HL-60/S4 treated with retinoic acid at 250 ng/mL for 4 days and 3 days (cell line): Measurements from ENCODE around the gene PSMD1.
"Not testable (repeated sequence)": the region's sequence is repeated elsewhere in the genome, so short reads cannot be mapped to it uniquely, and the experiment has no call there.

ENCODE experiments used
- in situ Hi-C: fragments of 300-500 bp; cut with MboI; formaldehyde crosslinking; loops from 2 replicates; pipeline ENCODE4 v1.7.0; 2022; ENCODE audit warnings: low sequenced_read_pairs

The PSMD1 gene

DNA sequence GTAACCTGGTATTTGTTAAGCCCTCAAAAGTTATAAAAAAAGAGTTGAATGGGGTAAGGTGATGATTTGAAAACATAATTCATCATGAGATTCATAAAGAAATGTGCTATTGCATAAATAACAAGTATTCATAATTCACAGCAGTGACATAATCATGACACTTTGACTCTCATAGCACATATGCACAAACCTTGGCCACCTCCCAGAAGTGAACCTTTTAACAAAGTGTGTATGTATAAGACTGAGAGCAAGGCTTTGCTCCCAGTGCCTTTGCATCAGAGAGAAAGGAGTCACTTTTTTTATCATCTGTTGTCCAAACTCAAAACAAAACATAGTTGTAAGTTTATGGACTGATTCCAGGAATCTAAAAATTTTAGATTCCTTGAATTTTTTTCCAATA, 83.1 kb downstream of the PSMD1 start:
- in situ Hi-C loops, result no loop called here

DNA sequence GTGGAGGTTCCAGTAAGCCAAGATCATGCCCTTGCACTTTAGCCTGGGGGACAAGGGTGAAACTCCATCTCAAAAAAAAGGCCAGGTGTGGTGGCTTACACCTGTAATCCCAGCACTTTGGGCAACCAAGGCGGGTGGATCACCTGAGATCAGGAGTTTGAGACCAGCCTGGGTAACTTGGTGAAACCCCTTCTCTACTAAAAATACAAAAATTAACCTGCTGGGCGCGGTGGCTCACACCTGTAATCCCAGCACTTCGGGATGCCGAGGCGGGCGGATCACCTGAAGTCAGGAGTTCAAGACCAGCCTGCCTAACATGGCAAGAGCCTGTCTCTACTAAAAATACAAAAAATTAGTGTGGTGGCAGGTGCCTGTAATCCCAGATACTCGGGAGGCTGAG, 84.1 kb downstream of the PSMD1 start:
- in situ Hi-C loops, result not testable (repeated sequence)

DNA sequence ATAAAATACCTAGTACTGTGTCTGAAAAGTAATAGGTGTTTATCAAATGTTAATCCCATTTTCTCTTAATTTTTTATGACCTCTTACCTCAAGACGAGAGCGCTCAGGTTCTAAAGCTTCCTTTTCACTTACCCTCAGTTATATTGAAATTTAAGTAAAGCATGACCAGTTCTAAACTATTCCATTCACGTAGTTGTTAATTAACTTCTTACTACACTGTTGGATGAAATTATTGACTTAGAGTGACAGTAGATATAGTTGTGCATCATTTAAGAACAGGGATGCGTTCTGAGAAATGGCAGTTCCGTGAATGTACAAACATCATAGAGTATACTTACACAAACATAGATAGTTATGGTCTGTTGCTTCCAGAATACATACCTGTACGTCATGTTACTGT, 88.2 kb downstream of the PSMD1 start:
- in situ Hi-C loops, result no loop called here

DNA sequence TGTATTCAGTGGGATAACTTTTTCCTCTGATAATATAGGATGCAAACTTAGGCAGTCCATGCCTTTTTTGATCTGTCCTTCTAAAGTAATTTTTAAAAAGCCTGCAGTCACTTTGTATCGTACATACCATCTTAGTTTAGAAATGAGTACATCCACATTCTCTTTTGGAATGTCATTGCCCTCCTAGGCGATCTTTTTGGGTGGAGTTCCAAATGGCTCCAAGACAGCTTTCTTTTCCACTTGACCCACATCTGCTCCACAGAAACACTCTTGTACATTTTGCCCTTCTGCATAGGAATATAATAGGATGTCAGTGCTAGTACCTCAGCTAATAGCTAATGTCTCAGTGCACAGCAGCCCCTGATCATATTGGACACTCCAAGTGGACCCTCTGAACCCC, 90.0 kb downstream of the PSMD1 start:
- in situ Hi-C loops, result no loop called here

DNA sequence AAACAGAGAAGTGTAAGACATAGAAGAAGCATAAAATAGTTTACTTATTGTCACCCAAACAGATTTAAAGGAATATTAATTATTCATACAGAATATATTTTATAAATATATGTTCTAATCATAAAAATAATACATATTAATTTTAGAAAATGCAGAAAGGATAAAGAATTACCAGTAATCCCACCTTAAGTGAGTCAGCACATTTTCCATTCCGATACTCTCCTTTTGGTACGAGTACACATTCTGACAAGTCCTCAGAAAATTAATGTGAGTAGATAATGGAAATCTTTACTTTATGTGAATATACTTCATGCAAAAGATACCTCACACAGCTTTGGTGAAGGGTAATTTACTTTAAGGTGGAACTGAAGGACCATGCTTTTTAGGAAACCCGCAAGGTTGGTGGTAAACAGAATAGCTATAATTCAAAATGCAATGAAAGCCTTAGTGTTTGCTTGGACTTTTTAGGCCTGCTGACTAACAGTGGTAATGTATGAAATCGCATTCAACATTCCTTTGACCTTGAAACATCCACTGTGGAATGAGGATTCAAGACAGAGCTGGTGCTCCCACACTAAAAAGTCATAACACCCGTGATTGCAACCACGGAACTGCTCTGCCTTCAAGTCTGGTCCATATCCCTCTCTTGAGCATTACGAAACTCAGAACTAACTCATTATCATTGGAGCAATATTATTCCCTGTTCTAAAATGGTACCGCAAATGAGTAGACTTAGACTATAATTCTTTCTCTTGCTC, 96.3 kb downstream of the PSMD1 start:
- in situ Hi-C loops, result no loop called here

DNA sequence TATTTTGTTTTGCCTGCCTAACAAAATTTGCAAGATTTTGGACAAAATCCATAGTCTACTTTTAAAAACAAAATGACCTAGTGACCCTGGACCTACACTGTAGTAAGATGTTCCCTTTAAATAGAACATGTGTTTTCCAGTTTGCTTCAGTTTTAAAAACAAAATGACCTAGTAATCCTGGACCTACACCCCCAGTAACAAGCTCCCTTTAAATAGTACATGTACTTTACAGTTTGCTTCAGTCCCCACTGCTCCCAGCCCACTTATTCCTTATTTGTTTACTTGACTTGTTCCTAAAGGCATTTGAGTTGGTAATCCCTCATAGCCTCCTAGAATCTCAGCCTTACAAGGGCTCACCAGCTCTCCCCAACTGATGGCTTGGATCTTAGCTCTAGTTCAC, 102.6 kb downstream of the PSMD1 start:
- in situ Hi-C loops, result no loop called here

DNA sequence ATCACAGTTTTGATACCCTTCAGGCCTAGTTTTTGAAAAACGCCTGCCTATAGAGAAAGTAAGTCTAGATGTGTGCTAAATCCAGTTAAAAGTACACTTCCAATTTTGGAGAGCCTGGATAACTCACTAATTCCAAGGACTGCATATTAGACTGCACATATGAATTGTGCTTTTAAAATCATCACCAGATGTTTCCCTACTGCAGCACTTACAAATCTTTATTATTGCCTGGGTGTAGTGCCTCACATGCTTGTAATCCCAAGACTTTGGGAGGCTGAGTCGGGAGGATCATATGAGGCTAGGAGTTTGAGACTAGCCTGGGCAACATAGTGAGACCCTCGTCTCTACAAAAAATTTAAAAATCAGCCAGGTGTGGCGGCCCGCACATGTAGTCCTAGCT, 104.0 kb downstream of the PSMD1 start:
- in situ Hi-C loops, result no loop called here

DNA sequence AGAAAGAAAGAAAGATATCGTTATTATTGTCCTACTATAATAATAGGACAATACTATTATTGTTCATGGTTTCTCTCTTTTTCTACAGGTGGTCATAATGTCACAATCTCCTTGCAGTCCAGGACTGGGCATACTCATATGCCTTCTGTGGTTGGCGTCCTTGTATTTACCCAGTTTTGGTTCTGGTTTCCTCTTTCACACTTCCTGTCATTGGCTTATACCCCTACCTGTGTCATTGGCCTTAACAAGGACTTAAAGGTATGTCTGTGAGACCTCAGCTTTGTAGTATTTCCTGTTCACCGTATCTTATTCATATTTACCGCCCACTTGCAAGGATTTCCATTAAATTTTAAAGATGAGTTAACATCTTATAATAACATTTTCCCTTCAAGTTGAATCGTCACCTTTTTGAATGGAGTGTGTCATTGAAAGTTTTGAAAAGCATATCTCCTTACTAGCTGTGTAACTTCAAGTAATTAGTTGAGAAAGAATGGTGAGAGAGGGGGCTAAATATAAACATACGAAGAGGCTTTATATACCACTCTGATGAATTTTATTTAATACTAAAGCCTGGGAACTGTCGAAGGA, 104.7 kb downstream of the PSMD1 start:
- in situ Hi-C loops, result no loop called here

DNA sequence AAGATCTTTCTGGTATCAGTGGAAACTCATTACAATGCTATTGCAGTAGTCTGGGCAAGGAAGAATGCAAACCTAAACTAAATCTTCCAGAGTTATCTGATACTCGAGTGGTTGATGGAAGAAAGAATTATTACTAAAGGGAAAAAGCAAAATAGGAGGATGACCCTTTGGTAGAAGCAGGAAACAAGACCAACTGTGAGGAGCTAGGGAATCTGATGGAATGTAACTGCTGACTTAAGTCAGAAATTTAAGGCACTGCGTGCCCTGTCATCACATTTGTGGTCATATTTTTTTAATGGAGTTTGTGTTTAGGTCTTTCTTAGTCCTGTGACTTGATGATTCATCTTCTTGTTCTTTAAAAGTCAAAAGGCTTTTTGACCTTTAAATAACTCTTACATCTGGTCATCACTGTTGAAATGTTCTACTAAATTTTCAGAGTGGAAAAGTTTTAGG, 105.2 kb downstream of the PSMD1 start:
- in situ Hi-C loops, result no loop called here

DNA sequence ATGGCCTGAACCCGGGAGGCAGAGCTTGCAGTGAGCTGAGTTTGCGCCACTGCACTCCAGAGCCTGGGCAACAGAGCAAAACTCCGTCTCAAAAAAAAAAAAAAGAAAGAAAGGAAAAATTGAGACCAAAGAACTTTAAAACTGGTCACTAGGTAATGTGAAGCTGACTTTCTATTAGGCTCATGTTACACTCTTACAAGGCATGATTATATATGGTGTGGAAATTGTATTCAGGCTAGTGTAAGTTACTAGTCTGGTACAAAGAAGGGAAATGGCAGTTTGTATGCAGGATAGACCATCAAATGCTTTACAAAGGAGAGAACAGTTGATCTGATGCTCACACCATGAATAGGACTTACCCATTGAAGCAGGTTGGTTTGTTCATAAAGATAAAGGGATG, 106.3 kb downstream of the PSMD1 start:
- in situ Hi-C loops, result no loop called here

DNA sequence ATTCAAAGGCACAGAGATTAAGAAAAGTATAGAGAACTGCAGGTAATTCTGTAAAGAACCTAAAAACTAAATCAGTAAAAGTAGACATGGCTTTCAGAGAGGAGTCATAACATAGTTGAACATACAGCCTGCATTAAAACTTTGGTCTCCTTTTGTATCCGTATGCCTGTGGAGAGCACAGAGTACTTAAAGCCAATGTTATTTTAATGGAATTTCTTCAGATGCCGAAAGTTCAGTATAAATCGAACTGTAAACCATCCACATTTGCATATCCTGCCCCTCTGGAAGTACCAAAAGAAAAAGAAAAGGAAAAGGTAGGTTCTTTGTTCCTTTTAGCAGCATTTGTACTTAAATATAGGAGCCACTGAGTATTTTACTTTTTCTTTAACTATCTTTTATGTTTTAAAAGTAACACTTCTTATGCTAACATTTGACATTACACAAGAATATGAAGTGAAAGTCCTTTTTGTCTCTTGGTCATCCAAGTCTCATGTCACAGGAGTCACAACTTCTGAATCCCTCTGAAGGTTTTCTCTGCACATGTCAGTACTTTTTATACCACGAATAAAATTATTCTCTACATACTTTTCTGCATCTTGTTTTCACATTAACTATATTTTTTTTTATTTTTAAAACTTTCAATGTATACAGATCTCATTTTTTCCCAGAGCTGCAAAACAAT, 106.9 kb downstream of the PSMD1 start:
- in situ Hi-C loops, result no loop called here

DNA sequence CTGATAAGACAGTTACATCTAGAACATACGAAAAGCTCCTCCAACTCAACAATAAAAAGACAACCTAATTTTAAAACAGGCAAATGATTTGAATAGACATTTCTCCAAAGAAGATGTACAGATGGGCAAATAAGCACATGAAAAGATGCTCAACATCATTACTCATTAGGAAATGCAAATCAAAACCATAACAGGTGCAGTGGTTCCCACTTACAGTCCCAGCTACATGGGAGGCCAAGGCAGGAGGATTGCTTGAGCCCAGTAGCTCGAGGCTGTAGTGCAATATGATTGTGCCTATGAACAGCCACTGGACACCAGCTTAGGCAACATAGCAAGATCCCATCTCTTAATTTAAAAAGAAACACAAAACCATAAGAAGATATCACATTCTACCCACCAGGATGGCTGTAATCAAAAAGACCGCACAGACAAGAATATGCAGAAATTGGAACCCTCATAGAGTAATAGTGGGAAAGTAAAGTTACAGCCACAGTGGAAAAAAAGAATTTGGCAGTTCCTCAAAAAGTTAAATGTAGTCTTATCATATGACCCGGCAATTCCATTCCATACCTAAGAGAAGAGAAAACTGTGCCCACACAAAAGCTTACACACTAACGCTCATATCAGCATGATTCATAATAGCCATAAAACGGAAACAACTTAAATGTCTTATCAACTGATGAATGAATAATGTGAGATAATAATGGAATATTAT, 111.2 kb downstream of the PSMD1 start:
- in situ Hi-C loops, result no loop called here

DNA sequence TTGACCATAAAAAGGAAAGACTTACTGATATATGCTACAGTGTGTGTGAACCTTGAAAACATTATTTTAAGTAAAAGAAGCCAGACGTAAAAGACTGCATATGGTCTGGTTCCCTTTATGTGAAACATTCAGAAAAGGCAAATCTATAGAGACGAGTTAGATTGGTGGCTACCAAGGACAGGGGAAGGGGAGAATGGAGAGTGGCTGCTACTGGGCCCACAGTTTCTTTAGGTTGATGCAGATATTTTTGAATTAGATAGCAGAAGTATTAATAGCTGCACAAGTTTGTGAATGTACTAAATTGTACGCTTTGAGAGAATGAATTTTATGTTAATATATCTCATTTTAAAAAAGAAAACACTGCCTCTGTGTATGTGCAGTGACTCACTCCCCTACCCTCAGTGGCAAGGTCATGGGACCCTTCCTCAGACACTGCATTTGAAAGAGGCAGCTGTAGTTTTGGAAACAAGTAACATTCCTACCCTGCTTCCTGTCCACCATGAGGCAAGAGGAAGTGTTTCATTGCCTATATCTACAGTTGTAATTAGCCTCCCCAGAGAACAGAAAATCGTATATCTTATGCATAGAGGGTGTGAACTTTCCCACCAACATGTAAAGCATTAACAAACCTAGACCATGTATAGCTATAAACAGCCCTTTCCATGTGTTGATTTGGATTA, 111.9 kb downstream of the PSMD1 start:
- in situ Hi-C loops, result no loop called here

DNA sequence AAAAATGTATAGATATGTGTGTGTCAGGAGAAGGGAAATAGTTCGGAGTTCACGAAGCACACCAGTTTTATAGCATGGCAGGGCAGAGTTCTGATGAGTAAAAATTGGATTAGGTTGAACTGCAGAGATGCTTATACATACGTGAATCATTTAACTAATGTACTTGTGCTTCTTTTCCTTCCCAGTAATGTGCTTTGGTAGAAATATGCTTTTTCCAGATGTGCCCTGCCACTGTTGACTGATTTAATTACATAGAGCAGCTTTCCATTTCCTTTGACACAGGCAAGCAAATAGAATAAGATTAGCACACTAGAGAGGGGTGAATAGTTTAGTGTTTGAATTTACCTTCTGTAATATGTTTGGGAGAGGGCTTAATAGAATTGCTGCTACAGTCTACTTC, 112.8 kb downstream of the PSMD1 start:
- in situ Hi-C loops, result no loop called here

DNA sequence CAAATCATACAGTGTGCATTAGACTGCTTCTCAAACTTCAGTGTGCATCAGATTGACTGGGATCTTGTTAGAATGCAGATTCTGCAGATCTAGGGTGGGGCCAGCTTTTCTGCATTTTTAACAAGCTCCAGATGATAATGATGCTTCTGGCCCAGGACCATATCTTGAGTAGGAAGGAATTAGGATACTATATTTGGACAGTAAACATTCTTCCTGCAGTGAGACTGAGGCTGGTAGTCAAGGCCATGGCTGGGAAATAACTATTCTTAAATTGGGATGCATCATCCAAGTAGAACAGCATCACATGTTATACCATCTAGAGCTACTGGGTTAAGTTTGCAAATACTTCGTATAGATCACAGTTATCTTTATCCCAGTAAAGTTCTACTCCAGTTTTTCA, 113.4 kb downstream of the PSMD1 start:
- in situ Hi-C loops, result no loop called here

DNA sequence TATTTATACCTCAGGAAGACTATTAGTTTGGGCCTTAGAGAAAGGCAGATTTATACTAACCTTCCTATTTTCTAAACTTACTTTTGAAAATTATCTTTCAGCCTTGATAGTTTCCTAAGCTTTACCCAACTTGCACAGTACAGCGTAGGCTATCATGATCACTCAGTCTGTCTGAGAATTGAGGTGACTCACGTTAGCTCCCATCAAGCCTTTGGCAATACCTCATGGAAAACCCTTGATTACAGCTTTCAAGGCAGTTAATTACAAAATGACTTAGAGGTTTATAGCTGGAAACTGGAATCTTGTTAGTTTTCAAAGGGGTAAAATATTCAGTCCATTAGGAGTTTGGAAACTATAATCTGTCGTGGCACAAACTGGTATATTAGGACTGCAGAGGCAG, 115.4 kb downstream of the PSMD1 start:
- in situ Hi-C loops, result no loop called here

DNA sequence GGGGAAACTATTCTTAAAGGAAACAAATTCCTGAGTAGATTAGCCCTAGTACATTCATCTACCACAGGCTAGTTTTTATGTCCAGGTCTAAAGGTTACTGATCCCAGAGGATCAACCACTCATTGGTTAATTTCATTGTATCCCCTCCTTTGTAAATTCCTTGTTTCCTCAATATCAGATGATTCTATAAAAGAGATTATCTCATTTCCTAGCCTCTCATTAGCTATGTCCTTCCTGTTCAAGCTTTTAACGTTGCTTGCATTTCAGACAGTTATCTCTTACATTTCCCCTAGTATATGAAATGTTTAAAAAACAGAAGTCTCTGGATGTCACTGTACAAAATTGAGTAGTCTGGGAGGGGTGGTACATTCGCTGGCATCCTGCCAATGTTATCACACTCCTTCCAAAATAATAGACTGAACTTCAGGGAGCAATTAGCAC, 117.6 kb downstream of the PSMD1 start:
- in situ Hi-C loops, result no loop called here

DNA sequence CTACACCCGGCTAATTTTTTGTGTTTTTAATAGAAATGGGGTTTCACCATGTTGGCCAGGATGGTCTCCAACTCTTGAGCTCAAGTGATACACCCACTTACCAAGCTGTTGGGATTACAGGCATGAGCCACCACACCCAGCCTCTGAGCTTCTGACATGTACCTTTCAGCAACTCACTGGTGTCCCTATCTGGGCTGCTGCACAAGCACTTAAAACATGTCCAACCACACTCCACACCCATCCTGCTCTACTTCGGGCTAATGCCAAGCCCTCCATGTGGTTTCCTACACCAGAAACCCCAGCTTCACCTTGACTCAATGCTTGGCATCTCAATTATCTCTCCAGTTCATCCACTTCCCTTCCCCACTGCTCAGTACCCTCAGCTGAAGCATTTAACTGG, 119.4 kb downstream of the PSMD1 start:
- in situ Hi-C loops, result no loop called here

DNA sequence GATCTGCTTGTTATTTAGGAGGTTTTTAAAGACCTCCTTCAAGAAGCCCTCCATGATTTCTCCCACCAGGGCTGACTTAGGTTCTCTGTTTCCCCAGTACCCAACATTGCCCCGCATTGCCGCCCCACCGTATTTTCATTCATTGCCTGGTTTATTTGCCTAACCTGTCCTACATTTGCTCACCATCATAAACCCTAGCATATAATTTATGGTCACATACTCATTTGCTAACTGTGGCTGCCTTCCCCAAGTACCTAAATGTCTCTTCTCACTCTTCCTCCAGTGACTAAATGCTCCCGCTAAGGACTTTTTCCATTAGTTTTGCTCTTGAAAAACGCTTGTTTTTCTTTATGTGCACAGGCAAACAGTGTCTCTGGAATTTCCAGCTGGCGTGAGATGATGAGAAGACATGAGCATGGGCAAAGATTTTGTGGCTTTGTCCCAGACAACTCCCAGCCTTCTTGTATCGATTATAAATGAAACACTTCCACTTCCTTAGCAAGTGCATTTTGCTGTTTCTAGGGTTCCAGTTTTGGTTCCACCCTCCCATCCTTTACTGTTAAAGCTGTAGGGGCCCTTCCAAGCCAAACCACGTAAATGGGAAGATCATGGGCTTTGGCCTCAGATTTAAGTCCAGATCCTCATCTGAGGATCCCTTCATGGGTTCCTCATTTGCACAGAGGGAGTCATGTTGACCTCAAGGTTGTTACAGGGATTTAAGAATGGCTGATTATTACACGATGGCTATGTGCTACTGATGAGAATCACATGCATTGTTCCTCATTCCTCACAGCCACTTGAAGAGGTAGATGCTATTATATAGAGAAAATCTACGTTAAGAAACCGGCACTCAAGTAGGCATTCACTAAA, 120.7 kb downstream of the PSMD1 start:
- in situ Hi-C loops, result no loop called here

DNA sequence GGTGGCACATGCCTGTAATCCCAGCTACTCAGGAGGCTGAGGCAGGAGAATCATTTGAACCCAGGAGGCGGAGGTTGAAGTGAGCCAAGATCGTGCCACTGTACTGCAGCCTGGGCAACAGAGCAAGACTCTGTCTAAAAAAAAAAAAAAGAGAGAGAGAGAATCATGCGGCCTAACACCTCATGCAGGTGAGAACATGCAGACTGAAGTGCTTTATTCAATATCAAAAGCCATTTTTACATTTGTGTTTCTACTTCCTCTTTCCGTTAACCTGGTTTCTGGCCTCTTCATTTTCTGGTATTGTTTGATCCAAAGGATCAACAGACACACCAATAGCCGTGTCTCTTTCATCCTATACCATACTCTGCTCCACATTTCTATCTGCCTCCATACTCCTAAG, 122.1 kb downstream of the PSMD1 start:
- in situ Hi-C loops, result not testable (repeated sequence)
